ENCODE data around the gene KIF25. TPM values are rescaled to one million over a fixed set of nuclear protein-coding genes. Genes with fewer than 3 reads are reported as not detected.

Gene KIF25
- total RNA-seq, 4 donors from 2014 or later = 0.26 TPM; not detected in 3

DNA sequence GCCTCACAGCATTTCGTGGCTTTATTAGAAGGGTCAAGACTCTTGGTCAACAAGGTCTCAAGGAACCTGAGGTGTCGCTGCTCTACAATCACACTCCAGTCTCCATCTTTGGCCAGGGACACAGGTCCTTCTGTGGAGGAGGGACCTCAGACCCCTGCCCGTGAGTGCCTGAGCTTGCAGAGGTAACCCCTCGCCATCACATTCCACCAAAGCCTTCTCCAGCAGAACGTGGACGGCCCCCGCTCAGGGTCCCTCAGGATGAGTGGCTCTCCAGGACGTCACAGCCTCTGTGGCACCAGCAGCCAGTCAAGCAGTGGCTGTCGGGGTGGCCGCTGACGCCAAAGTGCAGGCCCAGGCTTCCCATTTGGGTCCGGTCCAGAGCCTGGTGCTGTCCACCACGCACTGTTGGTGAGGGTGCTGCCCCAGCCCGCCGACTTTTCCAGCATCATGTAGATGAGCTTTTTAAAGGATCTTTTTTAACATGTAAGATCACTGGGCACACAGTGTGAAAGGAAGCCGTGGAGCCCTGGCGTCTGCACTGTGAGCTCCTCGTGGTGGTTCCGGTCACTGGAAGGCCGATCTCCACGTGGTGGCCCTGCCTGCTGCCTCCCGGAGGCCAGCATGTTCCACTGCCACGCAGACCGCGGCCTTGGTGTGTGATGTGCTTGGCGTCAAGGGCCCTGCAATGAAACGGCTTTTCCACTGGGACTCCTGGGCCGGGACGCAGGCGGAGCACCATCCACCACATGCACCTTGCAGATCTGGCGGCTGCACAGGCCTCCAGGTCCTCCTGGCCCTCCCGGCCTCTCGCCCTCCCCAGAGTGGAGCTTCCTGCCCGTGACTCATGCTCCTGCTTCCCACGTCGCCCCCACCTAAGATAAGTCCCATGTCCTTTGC, 8.3 kb upstream of the KIF25 start:
- Histone ChIP-seq H3K27me3 (no peaks in the 10 kb centered on the region), H3K9me3 (no peaks in the 10 kb centered on the region), H3K4me3 (no peak overlapping the region), H3K27ac (no peak overlapping the region), H3K36me3 (no peaks in the 10 kb centered on the region), H3K4me1 (no peaks in the 10 kb centered on the region)
- WGBS, 2 donors = 92 to 94% methylated on average over 20 to 33 of the region's 36 CpGs
- TF ChIP-seq, protein P1, sequence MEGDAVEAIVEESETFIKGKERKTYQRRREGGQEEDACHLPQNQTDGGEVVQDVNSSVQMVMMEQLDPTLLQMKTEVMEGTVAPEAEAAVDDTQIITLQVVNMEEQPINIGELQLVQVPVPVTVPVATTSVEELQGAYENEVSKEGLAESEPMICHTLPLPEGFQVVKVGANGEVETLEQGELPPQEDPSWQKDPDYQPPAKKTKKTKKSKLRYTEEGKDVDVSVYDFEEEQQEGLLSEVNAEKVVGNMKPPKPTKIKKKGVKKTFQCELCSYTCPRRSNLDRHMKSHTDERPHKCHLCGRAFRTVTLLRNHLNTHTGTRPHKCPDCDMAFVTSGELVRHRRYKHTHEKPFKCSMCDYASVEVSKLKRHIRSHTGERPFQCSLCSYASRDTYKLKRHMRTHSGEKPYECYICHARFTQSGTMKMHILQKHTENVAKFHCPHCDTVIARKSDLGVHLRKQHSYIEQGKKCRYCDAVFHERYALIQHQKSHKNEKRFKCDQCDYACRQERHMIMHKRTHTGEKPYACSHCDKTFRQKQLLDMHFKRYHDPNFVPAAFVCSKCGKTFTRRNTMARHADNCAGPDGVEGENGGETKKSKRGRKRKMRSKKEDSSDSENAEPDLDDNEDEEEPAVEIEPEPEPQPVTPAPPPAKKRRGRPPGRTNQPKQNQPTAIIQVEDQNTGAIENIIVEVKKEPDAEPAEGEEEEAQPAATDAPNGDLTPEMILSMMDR (IDR thresholded peaks at IDR 0.05) = no peak
- no peak for TF ChIP-seq POLR2A (IDR thresholded peaks at IDR 0.05)
- intact Hi-C loops (cut with DNase I) = no loop called here
- DNase-seq = no peak

DNA sequence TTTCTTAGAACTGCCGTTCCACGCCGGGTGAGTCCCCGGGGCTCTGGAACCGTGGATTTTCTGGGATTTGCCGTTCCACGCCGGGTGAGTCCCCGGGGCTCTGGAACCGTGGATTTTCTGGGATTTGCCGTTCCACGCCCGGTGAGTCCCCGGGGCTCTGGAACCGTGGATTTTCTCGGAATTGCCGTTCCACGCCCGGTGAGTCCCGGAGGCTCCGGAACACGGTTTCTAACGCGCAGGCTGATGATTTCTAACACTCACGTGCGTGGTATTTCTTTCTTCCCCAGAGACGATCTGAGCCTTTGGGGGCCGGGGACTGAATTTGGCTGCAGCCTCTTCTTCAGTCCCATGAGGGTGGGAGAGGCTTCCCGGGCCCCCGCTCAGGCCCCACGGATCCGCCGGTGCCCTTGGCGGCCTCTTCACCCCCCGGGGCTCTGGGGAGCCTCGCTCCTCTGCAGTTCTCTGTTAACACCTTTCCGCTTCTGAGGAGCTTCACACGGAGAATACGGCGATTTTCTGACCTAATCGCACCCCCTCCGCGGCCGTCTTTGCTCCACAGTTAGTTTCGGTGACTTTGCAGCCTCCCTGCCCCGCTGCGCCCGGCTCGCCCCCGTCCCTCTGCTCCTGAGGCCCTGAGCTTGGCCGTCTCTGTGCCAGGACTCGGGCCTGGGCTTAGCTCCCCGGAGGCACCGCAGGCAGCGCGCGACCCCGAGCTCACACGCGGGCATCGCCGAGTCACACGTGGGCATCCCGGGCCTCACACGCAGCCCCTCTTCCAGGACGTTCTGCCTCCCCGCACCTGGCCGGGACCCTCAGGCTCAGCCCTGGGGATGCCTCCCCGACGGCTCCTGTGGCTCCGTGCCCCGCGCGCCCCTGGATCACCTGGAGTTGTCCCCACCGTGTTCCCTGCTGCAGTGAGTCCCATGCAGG, 7.2 kb upstream of the KIF25 start:
- Histone ChIP-seq H3K9me3 (no peaks in the 10 kb centered on the region), H3K36me3 (no peaks in the 10 kb centered on the region), H3K27me3 (no peaks in the 10 kb centered on the region), H3K4me1 (no peaks in the 10 kb centered on the region), H3K27ac (no peak overlapping the region), H3K4me3 (no peak overlapping the region)
- intact Hi-C loops (cut with DNase I) = no loop called here
- TF ChIP-seq, protein P1 (IDR thresholded peaks at IDR 0.05) = no peak
- no peak for TF ChIP-seq POLR2A (IDR thresholded peaks at IDR 0.05)
- 92 to 93% methylated on average over 36 to 60 of the region's 75 CpGs for WGBS, 2 donors
- no peak for DNase-seq

DNA sequence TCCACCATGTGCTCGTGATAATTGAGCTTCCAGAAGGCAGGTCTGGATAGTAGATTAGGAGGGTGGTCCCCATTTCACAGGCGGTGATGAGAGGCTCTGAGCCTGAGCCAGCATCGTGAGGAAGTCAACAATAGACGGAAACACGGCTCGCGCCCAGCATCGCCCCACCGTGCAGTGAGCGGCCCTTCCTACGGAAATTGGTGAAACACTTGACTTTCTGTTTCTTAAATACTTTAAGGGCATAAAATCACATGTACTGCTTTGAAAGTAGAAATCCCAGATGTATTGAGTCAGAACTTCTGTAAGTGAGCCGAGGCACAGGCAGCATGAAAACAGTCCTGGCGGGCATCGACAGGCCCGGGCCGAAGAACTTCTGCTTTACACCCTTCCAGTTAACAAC, 4.3 kb upstream of the KIF25 start:
- Histone ChIP-seq H3K4me3 (no peak overlapping the region), H3K27ac (no peak overlapping the region), H3K36me3 (no peaks in the 10 kb centered on the region), H3K9me3 (no peaks in the 10 kb centered on the region), H3K27me3 (peaks cover 0 to 17% (median 0%) of the 10 kb centered on the region in 4 donors), H3K4me1 (no peaks in the 10 kb centered on the region)
- WGBS, 2 donors = 46 to 66% methylated on average over 16 of the region's 16 CpGs
- intact Hi-C loops (cut with DNase I) = no loop called here
- no peak for DNase-seq
- TF ChIP-seq, protein P1 (IDR thresholded peaks at IDR 0.05) = no peak
- TF ChIP-seq POLR2A (IDR thresholded peaks at IDR 0.05) = no peak

DNA sequence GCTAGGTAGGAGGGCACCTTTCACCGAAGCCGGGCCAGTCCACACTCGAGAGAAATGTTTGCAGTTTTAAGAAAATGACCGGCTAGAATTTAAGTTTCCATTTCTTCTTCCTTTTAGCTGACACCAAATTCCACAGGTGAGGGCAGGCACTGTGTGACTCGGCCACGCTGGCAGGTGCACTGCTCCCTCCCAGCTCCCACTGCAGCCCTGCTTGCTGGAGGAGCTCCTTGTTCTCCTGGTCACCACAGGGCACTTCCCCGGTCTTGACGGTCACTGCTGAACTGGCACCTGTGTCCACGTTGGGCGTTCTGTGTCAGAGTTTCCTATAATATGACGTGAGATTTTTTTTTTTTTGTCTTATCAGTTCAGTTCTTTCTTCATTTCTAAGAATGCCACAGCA, 3.6 kb upstream of the KIF25 start:
- Histone ChIP-seq H3K27ac (peak overlapping the region in 1 of 4 donors; percentile 26), H3K27me3 (peaks cover 0 to 24% (median 0%) of the 10 kb centered on the region in 4 donors), H3K4me3 (no peak overlapping the region), H3K36me3 (no peaks in the 10 kb centered on the region), H3K9me3 (no peaks in the 10 kb centered on the region), H3K4me1 (no peaks in the 10 kb centered on the region)
- intact Hi-C loops (cut with DNase I) = no loop called here
- WGBS, 2 donors = 51 to 71% methylated on average over 10 to 11 of the region's 11 CpGs
- no peak for DNase-seq
- TF ChIP-seq POLR2A (IDR thresholded peaks at IDR 0.05) = no peak
- TF ChIP-seq, protein P1 (IDR thresholded peaks at IDR 0.05) = no peak
